ENCODE results near the gene NECTIN4.

- TF ChIP-seq POLR2AphosphoS5 (IDR thresholded peaks at IDR 0.05; ENCODE audit: borderline replicate concordance, low read depth, low read length) (no peak), EZH2 (IDR thresholded peaks at IDR 0.05) (no peak)
Measured at GRCh38 chr1:161044908-161045735, 44.2 kb downstream of the NECTIN4 start.
